Measurements from ENCODE around the gene GOLGB1.

The GOLGB1 gene

DNA sequence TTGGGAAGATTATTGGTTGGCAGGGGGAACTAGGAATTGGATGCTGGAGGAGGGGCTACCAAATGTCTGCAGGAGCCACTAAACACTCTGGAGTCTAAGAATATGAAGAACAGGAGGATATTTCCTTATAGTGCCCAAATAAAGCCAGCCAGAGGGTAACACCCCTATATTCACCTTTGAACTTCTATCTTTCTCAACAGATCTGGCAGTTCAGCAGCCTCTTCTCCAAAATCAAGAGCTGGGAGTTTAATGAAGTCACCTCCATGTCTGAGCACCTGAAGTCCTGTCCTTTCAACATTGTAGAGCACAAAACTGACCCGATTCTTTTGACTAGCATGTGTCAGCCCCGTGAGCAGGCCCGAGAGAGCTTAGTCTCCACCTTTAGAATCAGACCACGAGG lies 123.0 kb downstream of the GOLGB1 start:
- TF ChIP-seq, protein P1, sequence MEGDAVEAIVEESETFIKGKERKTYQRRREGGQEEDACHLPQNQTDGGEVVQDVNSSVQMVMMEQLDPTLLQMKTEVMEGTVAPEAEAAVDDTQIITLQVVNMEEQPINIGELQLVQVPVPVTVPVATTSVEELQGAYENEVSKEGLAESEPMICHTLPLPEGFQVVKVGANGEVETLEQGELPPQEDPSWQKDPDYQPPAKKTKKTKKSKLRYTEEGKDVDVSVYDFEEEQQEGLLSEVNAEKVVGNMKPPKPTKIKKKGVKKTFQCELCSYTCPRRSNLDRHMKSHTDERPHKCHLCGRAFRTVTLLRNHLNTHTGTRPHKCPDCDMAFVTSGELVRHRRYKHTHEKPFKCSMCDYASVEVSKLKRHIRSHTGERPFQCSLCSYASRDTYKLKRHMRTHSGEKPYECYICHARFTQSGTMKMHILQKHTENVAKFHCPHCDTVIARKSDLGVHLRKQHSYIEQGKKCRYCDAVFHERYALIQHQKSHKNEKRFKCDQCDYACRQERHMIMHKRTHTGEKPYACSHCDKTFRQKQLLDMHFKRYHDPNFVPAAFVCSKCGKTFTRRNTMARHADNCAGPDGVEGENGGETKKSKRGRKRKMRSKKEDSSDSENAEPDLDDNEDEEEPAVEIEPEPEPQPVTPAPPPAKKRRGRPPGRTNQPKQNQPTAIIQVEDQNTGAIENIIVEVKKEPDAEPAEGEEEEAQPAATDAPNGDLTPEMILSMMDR (IDR thresholded peaks at IDR 0.05; ENCODE audit: insufficient read depth, low read depth, low read length, missing control alignments) = no peak
- no peak overlapping the region for H3K4me3 ChIP-seq (ENCODE audit: low read depth, low read length)
- no peak for DNase-seq (ENCODE audit: low read depth)

DNA sequence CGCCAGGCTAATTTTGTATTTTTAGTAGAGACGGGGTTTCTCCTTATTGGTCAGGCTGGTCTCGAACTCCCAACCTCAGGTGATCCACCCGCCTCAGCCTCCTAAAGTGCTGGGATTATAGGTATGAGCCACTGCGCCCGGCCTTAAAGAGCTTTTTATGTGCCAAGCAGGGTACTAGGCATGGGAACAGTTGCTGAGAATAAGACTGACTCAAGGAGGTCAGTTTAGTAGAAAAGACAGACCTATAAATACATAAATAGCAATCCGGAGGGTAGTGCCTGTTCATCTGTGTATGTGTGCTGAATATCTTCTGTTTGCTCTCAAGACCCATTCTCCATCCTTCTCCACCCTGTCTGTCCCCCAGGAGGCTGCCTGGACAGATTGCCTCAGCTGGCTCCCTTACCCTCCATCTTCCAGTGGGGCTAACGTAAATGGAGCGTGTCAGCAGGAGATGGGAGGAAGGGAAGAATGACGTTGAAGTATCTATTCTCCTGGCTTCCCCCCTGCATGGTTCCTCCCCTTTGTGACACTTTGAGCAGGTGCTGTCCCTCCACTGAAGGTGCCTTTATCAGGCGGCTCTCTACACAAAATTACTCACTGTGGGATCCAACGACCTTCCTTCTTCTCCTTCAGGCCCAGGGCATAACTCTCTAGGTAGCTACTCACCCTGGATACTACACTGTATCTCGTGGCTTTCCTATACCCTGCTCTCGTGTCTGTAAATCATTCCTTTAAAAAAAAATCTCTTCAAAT lies 125.2 kb downstream of the GOLGB1 start:
- no peak for DNase-seq (ENCODE audit: low read depth)
- no peak overlapping the region for H3K4me3 ChIP-seq (ENCODE audit: low read depth, low read length)
- TF ChIP-seq, protein P1 (IDR thresholded peaks at IDR 0.05; ENCODE audit: insufficient read depth, low read depth, low read length, missing control alignments) = no peak

DNA sequence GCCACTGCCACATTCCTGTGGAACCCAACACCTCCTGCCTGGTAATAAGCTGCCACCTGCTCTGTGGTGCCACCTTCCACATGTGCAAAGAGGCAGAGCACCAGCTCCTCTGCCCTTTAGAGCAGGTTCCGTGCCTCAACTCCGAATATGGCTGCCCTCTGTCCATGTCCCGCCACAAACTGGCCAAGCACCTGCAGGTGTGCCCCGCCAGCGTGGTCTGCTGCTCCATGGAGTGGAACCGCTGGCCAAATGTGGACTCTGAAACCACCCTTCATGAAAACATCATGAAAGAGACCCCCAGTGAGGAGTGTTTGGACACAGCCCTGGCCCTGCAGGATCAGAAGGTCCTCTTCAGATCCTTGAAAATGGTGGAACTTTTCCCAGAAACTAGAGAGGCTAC lies 128.1 kb downstream of the GOLGB1 start:
- TF ChIP-seq, protein P1 (IDR thresholded peaks at IDR 0.05; ENCODE audit: insufficient read depth, low read depth, low read length, missing control alignments) = no peak
- DNase-seq (ENCODE audit: low read depth) = no peak
- H3K4me3 ChIP-seq (ENCODE audit: low read depth, low read length) = no peak overlapping the region

DNA sequence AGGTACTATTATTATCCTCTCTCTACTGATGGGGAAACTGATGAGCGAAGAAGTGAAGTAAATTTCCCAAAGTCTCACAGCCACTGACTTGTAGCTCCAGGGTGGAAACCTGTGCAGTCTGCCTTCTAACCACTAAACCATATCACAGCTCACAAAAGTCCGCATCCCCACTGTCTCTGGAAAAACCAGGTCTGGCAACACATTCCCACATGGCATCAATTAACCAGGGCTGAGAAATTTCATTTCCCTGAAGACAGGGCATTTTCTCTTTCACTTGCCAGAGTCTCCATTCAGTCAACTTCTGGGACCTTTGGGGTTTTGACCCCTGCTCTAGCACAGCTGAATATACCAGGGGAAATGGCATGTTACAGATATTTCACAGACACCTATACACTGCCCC lies 129.8 kb downstream of the GOLGB1 start:
- TF ChIP-seq, protein P1 (IDR thresholded peaks at IDR 0.05; ENCODE audit: insufficient read depth, low read depth, low read length, missing control alignments) = no peak
- H3K4me3 ChIP-seq (ENCODE audit: low read depth, low read length) = no peak overlapping the region
- DNase-seq (ENCODE audit: low read depth) = no peak
